Brain microvascular endothelial cell (primary cell): Measurements from ENCODE around the gene KLC4.
"Not testable (repeated sequence)": the region's sequence is repeated elsewhere in the genome, so short reads cannot be mapped to it uniquely, and the experiment has no call there.

Experiments
- DNase-seq: peaks from one replicate; pipeline ENCODE4 v3.0.0-alpha.2; 2020
- H3K27ac ChIP-seq: fragments of 250-450 bp; sonication (Bioruptor Pico); 2 replicates; pipeline ENCODE4 v1.5.1; 2020; ENCODE audit warnings: mild to moderate bottlenecking, moderate library complexity
- H3K27me3 ChIP-seq: fragments of 250-450 bp; sonication (Bioruptor Pico); replicated peaks from 2 replicates; pipeline ENCODE4 v1.5.1; 2020; ENCODE audit warnings: mild to moderate bottlenecking
- H3K36me3 ChIP-seq: fragments of 250-450 bp; sonication (Bioruptor Pico); replicated peaks from 2 replicates; pipeline ENCODE4 v1.5.1; 2020; ENCODE audit warnings: mild to moderate bottlenecking
- H3K4me3 ChIP-seq: 2 replicates; pipeline ENCODE4 v1.5.1; 2011; ENCODE audit warnings: low read depth, mild to moderate bottlenecking, control low read depth, low read length, moderate library complexity
- CTCF ChIP-seq: IDR thresholded peaks from 2 replicates; pipeline ENCODE4 v1.5.1; 2011; ENCODE audit warnings: low read depth, mild to moderate bottlenecking, moderate library complexity, low read length, control low read depth, inconsistent platforms; ENCODE audit errors: missing control alignments
- in situ Hi-C: cut with HindIII; loops from 2 replicates; pipeline ENCODE4 v1.10.0; 2017; ENCODE audit warnings: low sequenced_read_pairs, low pct_ligation_motif_present

KLC4 gene

GRCh38 chr6:43076464-43077332, 17.3 kb downstream of the KLC4 start:
- Histone ChIP-seq H3K27me3 (no peaks in the 10 kb centered on the region), H3K27ac (peak overlapping the region; percentile 49), H3K4me3 (peak overlapping the region; percentile 91), H3K36me3 (no peaks in the 10 kb centered on the region)
- DNase-seq, result peak; percentile 36
- no peak for TF ChIP-seq CTCF
- in situ Hi-C loops, result no loop called here

GRCh38 chr6:43077333-43077809, 17.9 kb downstream of the KLC4 start:
- Histone ChIP-seq H3K27me3 (no peaks in the 10 kb centered on the region), H3K4me3 (peak overlapping the region; percentile 91), H3K27ac (no peak overlapping the region), H3K36me3 (no peaks in the 10 kb centered on the region)
- in situ Hi-C loops, result no loop called here
- TF ChIP-seq CTCF, result no peak
- DNase-seq, result no peak

- peak; percentile 24 for TF ChIP-seq CTCF
- H3K27ac ChIP-seq, result no peak overlapping the region
- no peaks in the 10 kb centered on the region for H3K36me3 ChIP-seq
- H3K4me3 ChIP-seq, result peak overlapping the region; percentile 91
- no peaks in the 10 kb centered on the region for H3K27me3 ChIP-seq
- in situ Hi-C loops, result no loop called here
- DNase-seq, result no peak
These were observed 18.6 kb downstream of the KLC4 start for GRCh38 chr6:43077981-43078511.

- Histone ChIP-seq H3K27me3 (no peaks in the 10 kb centered on the region), H3K4me3 (peak overlapping the region; percentile 91), H3K27ac (no peak overlapping the region), H3K36me3 (no peaks in the 10 kb centered on the region)
- DNase-seq, result peak; percentile 32
- in situ Hi-C loops, result no loop called here
- no peak for TF ChIP-seq CTCF
These were observed 19.3 kb downstream of the KLC4 start for GRCh38 chr6:43078691-43079090.

GRCh38 chr6:43081043-43081442, 21.6 kb downstream of the KLC4 start:
- H3K27me3 ChIP-seq, result no peaks in the 10 kb centered on the region
- H3K27ac ChIP-seq, result no peak overlapping the region
- TF ChIP-seq CTCF, result no peak
- H3K36me3 ChIP-seq, result no peaks in the 10 kb centered on the region
- no peak for DNase-seq
- no peak overlapping the region for H3K4me3 ChIP-seq
- in situ Hi-C loops, result no loop called here

GRCh38 chr6:43081922-43082321, 22.5 kb downstream of the KLC4 start:
- H3K27ac ChIP-seq, in situ Hi-C loops, H3K36me3 ChIP-seq, H3K4me3 ChIP-seq, H3K27me3 ChIP-seq: not testable (repeated sequence)
- DNase-seq, result peak; percentile 40
